ENCODE data around the gene CLIC5.

DNA sequence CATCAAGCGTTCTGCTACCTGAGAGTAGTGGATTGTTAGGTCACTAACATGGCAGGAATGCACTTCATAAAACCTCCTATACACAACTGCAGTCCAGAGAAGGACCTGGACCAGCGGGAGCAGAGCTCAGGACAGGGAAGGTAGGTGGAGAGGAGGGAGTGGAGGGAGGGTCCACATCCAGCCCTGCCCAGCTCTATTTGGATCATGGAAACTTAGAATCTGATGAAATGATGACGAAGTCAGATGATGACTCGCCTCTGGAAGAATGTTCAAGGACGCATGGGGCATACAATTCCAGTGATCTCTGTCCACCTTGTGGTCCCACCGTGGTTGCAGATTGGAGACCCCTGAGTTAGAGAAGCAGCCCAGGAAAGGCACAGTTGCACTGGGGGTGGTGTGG lies 68.8 kb downstream of the CLIC5 start:
- TF ChIP-seq POLR2A (IDR thresholded peaks at IDR 0.05; ENCODE audit: low read length) (no peak), GATA1 (IDR thresholded peaks at IDR 0.05; ENCODE audit: low read depth, low read length) (no peak)
